H9 (cell line): Measurements from ENCODE around the gene TMTC1. TPM values are rescaled to one million over a fixed set of nuclear protein-coding genes. Genes with fewer than 3 reads are reported as not detected.

Experiments
- DNase-seq: peaks from one replicate; pipeline ENCODE4 v3.0.0-alpha.2; 2017
- H2AFZ ChIP-seq: one replicate; pipeline ENCODE4 v1.6.1; 2013; ENCODE audit warnings: mild to moderate bottlenecking, low read length, control low read depth, moderate library complexity
- H2AK5ac ChIP-seq: 2 replicates; pipeline ENCODE4 v1.6.1; 2013; ENCODE audit warnings: low read length, control low read depth, mixed read lengths; ENCODE audit not compliant: insufficient read length
- H2BK120ac ChIP-seq: one replicate; pipeline ENCODE4 v1.6.1; 2013; ENCODE audit warnings: low read depth, mild to moderate bottlenecking, low read length, control low read depth, inconsistent platforms; ENCODE audit not compliant: poor library complexity, severe bottlenecking
- H2BK12ac ChIP-seq: 2 replicates; pipeline ENCODE4 v1.6.1; 2013; ENCODE audit warnings: low read length, control low read depth, mixed read lengths, low read depth; ENCODE audit not compliant: insufficient read length
- H2BK15ac ChIP-seq: 2 replicates; pipeline ENCODE4 v1.6.1; 2013; ENCODE audit warnings: low read depth, low read length, control low read depth
- H2BK20ac ChIP-seq: one replicate; pipeline ENCODE4 v1.6.1; 2013; ENCODE audit warnings: low read depth, mild to moderate bottlenecking, low read length, control low read depth, inconsistent platforms; ENCODE audit not compliant: poor library complexity, severe bottlenecking
- H2BK5ac ChIP-seq: 2 replicates; pipeline ENCODE4 v1.6.1; 2013; ENCODE audit warnings: low read length, control low read depth, mixed read lengths; ENCODE audit not compliant: insufficient read length
- H3K14ac ChIP-seq: 2 replicates; pipeline ENCODE4 v1.6.1; 2013; ENCODE audit warnings: low read length, control low read depth; ENCODE audit not compliant: insufficient read depth
- H3K18ac ChIP-seq: 2 replicates; pipeline ENCODE4 v1.6.1; 2013; ENCODE audit warnings: low read depth, mild to moderate bottlenecking, mixed read lengths, low read length, control low read depth; ENCODE audit not compliant: insufficient read length
- H3K23ac ChIP-seq: 2 replicates; pipeline ENCODE4 v1.6.1; 2013; ENCODE audit warnings: low read length, control low read depth, mixed read lengths, low read depth; ENCODE audit not compliant: insufficient read length
- H3K23me2 ChIP-seq: 2 replicates; pipeline ENCODE4 v1.6.1; 2013; ENCODE audit warnings: low read depth, mild to moderate bottlenecking, mixed read lengths, low read length, control low read depth; ENCODE audit not compliant: insufficient read length, poor library complexity, severe bottlenecking
- H3K27ac ChIP-seq: 2 replicates; pipeline ENCODE4 v1.5.1; 2013; ENCODE audit warnings: low read length, control low read depth, mixed read lengths, low read depth; ENCODE audit not compliant: insufficient read length
- H3K27me3 ChIP-seq: 2 replicates; pipeline ENCODE4 v1.6.1; 2013; ENCODE audit warnings: low read length, control low read depth, inconsistent platforms; ENCODE audit not compliant: insufficient read depth
- H3K4ac ChIP-seq: 2 replicates; pipeline ENCODE4 v1.6.1; 2013; ENCODE audit warnings: low read depth, mild to moderate bottlenecking, control low read depth, inconsistent platforms, low read length, moderate library complexity
- H3K4me1 ChIP-seq: 2 replicates; pipeline ENCODE4 v1.6.1; 2013; ENCODE audit warnings: low read length, control low read depth, inconsistent platforms; ENCODE audit not compliant: insufficient read depth
- H3K4me2 ChIP-seq: 2 replicates; pipeline ENCODE4 v1.6.1; 2013; ENCODE audit warnings: low read length, control low read depth, mixed read lengths; ENCODE audit not compliant: insufficient read length, insufficient read depth
- H3K56ac ChIP-seq: 2 replicates; pipeline ENCODE4 v1.6.1; 2013; ENCODE audit warnings: low read depth, mild to moderate bottlenecking, mixed read lengths, low read length, control low read depth; ENCODE audit not compliant: insufficient read length
- H3K79me1 ChIP-seq: 2 replicates; pipeline ENCODE4 v1.6.1; 2013; ENCODE audit warnings: low read depth, mild to moderate bottlenecking, moderate library complexity, low read length, control low read depth, inconsistent platforms; ENCODE audit not compliant: insufficient read depth, poor library complexity, severe bottlenecking
- H3K79me2 ChIP-seq: 2 replicates; pipeline ENCODE4 v1.6.1; 2013; ENCODE audit warnings: low read length, control low read depth, inconsistent platforms; ENCODE audit not compliant: insufficient read depth
- H3K9ac ChIP-seq: 2 replicates; pipeline ENCODE4 v1.6.1; 2013; ENCODE audit warnings: low read length, control low read depth, mixed read lengths; ENCODE audit not compliant: insufficient read length; ENCODE audit errors: extremely low read depth
- H3K9me3 ChIP-seq: one replicate; pipeline ENCODE4 v1.6.1; 2013; ENCODE audit warnings: low read depth, low read length, inconsistent platforms; ENCODE audit not compliant: control insufficient read depth
- H3T11ph ChIP-seq: one replicate; pipeline ENCODE4 v1.6.1; 2013; ENCODE audit warnings: mild to moderate bottlenecking, low read length, control low read depth, inconsistent platforms
- H4K20me1 ChIP-seq: one replicate; pipeline ENCODE4 v1.6.1; 2013; ENCODE audit not compliant: control insufficient read depth, insufficient read length, insufficient read depth
- H4K5ac ChIP-seq: 2 replicates; pipeline ENCODE4 v1.6.1; 2013; ENCODE audit warnings: low read depth, mild to moderate bottlenecking, mixed read lengths, low read length, control low read depth; ENCODE audit not compliant: insufficient read length
- H4K8ac ChIP-seq: replicated peaks from 2 replicates; pipeline ENCODE4 v1.6.1; 2013; ENCODE audit warnings: low read length, control low read depth, mixed read lengths, low read depth; ENCODE audit not compliant: insufficient read length
- H4K91ac ChIP-seq: 2 replicates; pipeline ENCODE4 v1.6.1; 2013; ENCODE audit warnings: low read depth, mild to moderate bottlenecking, moderate library complexity, mixed read lengths, low read length, control low read depth; ENCODE audit not compliant: insufficient read length
- H3K27ac Mint-ChIP-seq, 3 experiments: 2 replicates in 2 of 3; 3 replicates in 1 of 3; pipeline ENCODE4 v1.8.0; 2020 to 2021; ENCODE audit warnings: mixed read lengths in 3 of 3, mild to moderate bottlenecking in 1 of 3, moderate library complexity in 1 of 3
- H3K27me3 Mint-ChIP-seq: 2 replicates; pipeline ENCODE4 v1.8.0; 2021; ENCODE audit warnings: low read depth, mild to moderate bottlenecking, moderate library complexity, mixed read lengths
- H3K36me3 Mint-ChIP-seq, 3 experiments: 2 replicates in 2 of 3; 3 replicates in 1 of 3; pipeline ENCODE4 v1.8.0; 2020 to 2021; ENCODE audit warnings: low read depth in 3 of 3, mixed read lengths in 3 of 3; ENCODE audit not compliant: insufficient read depth in 1 of 3
- H3K4me1 Mint-ChIP-seq, 2 experiments: 2 replicates each; pipeline ENCODE4 v1.8.0; 2020; ENCODE audit warnings: mixed read lengths in 2 of 2
- H3K4me3 Mint-ChIP-seq, 2 experiments: 2 replicates in 1 of 2; 3 replicates in 1 of 2; pipeline ENCODE4 v1.8.0; 2020 to 2021; ENCODE audit warnings: mild to moderate bottlenecking in 2 of 2, mixed read lengths in 2 of 2, moderate library complexity in 1 of 2
- H3K9me3 Mint-ChIP-seq, 2 experiments: 2 replicates in 1 of 2; 3 replicates in 1 of 2; pipeline ENCODE4 v1.8.0; 2020; ENCODE audit warnings: mild to moderate bottlenecking in 2 of 2, mixed read lengths in 2 of 2, moderate library complexity in 1 of 2
- total RNA-seq: library from RNA; stranded (reverse); gene quantifications from 2 replicates; pipeline ENCODE4 v1.2.1, GENCODE V29; 2021
- TF ChIP-seq, protein P1 (sequence below): fragments of 200-600 bp; sonication (generic); conservative IDR thresholded peaks from 3 replicates; pipeline ENCODE4 v1.8.0; 2021; ENCODE audit warnings: antibody characterized with exemption, mild to moderate bottlenecking

The TMTC1 gene
- total RNA-seq, 1 experiment from 2014 or later: 16.1 TPM

DNA sequence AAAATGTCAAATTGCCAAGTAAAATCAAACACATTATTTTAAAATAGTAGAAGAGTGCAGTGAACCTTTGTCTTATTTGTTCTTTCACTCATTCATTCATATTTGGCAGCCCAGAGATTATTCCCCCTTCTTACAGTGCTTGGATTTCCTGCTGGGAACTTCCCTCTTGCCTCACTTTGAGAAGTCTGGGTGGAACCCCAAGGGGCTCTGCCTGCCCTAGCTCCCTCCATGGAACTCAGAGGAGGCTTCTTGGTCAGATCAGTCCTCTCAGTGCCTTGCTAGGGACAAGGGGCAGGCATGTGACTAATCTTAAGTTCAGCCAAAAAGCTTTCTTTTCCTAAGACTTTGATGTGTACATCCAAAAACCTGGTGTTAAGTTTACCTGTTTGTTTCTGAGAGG is 201.6 kb downstream of the TMTC1 start:
- H3K4me1 ChIP-seq: no peaks in the 10 kb centered on the region
- no peak overlapping the region for H3K4ac ChIP-seq
- H3K23ac ChIP-seq: no peak overlapping the region
- H3K18ac ChIP-seq: no peak overlapping the region
- no peaks in the 10 kb centered on the region for H3K9me3 Mint-ChIP-seq
- H3K27me3 ChIP-seq: no peaks in the 10 kb centered on the region
- H3K4me1 Mint-ChIP-seq: no peaks in the 10 kb centered on the region
- H4K20me1 ChIP-seq: no peaks in the 10 kb centered on the region
- no peak overlapping the region for H4K91ac ChIP-seq
- H3K79me2 ChIP-seq: no peaks in the 10 kb centered on the region
- H3K27me3 Mint-ChIP-seq: no peaks in the 10 kb centered on the region
- H3K9ac ChIP-seq: no peak overlapping the region
- H3K36me3 Mint-ChIP-seq: no peaks in the 10 kb centered on the region
- H3K4me2 ChIP-seq: no peak overlapping the region
- no peak overlapping the region for H2BK15ac ChIP-seq
- no peaks in the 10 kb centered on the region for H3K79me1 ChIP-seq
- H3T11ph ChIP-seq: no peak overlapping the region
- H3K14ac ChIP-seq: no peak overlapping the region
- H2BK120ac ChIP-seq: no peak overlapping the region
- DNase-seq: no peak
- H2AK5ac ChIP-seq: no peak overlapping the region
- H2BK12ac ChIP-seq: no peak overlapping the region
- no peak overlapping the region for H3K4me3 Mint-ChIP-seq
- no peak overlapping the region for H4K5ac ChIP-seq
- H3K9me3 ChIP-seq: no peaks in the 10 kb centered on the region
- H3K27ac Mint-ChIP-seq: no peak overlapping the region
- no peak overlapping the region for H2BK20ac ChIP-seq
- H2AFZ ChIP-seq: no peak overlapping the region
- H2BK5ac ChIP-seq: no peak overlapping the region
- H3K23me2 ChIP-seq: no peaks in the 10 kb centered on the region
- H4K8ac ChIP-seq: no peak overlapping the region
- TF ChIP-seq, protein P1, sequence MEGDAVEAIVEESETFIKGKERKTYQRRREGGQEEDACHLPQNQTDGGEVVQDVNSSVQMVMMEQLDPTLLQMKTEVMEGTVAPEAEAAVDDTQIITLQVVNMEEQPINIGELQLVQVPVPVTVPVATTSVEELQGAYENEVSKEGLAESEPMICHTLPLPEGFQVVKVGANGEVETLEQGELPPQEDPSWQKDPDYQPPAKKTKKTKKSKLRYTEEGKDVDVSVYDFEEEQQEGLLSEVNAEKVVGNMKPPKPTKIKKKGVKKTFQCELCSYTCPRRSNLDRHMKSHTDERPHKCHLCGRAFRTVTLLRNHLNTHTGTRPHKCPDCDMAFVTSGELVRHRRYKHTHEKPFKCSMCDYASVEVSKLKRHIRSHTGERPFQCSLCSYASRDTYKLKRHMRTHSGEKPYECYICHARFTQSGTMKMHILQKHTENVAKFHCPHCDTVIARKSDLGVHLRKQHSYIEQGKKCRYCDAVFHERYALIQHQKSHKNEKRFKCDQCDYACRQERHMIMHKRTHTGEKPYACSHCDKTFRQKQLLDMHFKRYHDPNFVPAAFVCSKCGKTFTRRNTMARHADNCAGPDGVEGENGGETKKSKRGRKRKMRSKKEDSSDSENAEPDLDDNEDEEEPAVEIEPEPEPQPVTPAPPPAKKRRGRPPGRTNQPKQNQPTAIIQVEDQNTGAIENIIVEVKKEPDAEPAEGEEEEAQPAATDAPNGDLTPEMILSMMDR: no peak
- H3K56ac ChIP-seq: no peak overlapping the region
- H3K27ac ChIP-seq: no peak overlapping the region
